Epidermal melanocyte (primary cell): ENCODE measurements around the gene CCDC73.

Source experiments
- DNase-seq: peaks from one replicate; pipeline ENCODE4 v3.0.0; 2011; ENCODE audit warnings: low spot score; ENCODE audit not compliant: insufficient read length

CCDC73 gene

DNA sequence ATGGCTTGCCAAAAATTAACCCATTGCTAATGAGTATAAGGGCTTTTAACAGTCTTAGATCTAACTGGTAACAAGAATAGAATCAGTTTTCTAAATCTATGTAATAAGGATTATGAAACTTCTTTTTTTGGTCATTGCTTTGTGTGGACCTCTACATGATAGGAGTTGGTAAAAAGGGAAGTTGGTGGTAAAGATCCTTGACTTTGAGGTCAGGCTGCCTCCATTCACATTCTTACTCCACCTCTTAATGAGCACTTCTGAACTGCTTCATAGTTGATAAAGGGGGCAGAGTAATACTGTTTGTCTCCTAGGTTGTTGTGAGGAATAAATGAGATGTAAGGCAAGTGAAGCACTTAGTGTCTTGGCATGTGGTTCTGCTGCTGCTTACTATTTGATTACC lies 200.2 kb downstream of the CCDC73 start:
- DNase-seq, result no peak

DNA sequence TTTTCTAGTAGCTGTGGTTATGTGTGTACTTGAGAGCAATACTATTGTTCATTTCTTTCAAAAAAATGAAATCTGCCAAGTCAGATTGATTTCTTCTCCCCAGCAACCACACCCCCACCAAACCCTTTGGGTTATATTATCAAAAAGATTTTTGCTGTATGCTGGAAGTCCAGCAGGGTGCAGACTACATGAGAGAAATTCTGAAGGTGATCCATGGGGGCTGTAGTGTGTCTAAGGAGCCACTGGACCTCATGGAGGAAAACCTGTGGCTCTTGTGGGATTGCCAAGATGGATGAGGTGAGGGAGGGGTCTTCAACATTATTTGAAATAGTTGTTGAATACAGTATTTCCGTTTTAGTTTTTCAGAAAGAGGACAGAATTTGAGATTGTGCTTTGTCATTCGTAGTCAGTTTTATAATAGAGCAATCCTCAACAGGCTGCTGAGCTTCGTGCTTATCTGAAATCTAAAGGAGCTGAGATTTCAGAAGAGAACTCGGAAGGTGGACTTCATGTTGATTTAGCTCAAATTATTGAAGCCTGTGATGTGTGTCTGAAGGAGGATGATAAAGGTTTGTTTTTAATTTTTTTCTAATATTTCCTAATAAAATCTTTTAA lies 207.8 kb downstream of the CCDC73 start:
- DNase-seq, result no peak

DNA sequence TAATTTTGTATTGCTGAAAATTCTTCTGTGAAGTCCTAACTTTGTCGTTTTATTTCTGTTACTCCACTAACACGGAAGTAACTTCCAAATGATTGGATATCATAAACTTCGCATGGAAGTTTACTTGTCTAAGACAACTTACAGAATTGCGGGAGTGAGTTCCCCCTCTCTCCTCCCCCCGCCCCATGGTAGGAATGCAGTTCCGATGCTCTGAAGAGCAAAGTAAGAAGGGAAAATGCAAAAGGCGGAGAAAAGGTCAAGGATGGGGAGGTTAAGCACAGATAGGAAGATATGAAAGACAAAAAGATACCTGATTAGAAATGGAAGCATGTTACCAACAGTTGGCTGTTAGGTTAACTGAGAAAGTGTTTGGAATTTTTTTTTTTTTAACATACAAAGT lies 209.5 kb downstream of the CCDC73 start:
- DNase-seq, result no peak

DNA sequence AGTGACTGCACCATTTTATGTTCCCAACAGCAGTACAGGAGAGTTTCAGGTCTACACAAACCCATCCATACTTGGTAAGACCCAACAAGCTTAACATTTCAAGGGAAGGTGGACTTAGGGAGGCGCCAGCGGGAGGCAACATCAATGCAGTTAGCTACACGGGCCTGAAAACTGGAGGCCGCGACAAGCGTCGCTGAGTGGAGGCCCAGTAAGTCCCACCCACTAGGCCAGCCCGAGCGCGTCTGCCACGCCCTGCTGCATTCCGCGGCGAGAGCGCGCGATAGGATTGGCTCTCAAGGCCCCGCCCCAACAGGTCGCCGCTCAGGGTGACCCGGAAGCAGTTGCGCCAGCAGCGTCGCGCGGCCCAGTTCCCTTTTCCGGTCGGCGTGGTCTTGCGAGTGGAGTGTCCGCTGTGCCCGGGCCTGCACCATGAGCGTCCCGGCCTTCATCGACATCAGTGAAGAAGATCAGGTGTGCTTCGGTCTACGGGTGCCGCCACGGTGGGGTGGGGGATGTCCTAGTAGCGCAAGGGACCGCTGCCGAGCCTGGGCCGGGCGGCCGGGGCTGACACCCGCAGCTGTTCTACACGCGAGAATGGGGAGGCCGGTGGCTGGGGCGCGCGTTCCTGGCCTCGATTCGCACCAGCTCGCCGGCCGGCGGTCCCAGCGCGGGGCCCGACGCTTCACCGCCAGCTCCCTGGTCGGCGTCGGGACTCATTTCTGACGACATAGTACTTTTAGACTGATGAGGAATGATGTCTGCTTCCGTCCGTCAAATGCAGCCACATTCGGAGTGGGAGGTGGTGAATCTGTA lies 210.8 kb downstream of the CCDC73 start, which contains the start of gene EIF3M:
Gene EIF3M (plus strand): TSS at position 373 of the 813 bp plus-strand sequence. CDS start 57 bp downstream, at position 430.
- peak; percentile 81 for DNase-seq

DNA sequence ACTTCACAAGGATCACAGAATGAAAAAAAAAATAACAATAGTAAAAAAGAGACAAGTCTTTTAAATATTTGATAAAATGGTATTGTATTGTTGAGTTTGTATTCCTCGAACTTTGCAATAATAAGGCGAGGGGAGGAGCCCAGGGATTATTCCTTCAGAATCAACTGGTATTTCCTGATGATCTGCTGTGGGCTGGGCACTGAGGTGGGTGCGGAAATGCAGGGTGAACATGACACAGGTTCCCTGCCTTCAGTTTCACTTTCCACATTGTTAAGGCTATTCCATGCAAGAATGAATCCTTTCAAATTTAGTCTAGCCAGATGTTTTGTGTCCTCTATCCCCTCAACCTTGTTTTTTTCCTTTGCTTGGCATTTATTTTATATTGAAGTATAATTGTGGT lies 212.9 kb downstream of the CCDC73 start:
- DNase-seq, result no peak

DNA sequence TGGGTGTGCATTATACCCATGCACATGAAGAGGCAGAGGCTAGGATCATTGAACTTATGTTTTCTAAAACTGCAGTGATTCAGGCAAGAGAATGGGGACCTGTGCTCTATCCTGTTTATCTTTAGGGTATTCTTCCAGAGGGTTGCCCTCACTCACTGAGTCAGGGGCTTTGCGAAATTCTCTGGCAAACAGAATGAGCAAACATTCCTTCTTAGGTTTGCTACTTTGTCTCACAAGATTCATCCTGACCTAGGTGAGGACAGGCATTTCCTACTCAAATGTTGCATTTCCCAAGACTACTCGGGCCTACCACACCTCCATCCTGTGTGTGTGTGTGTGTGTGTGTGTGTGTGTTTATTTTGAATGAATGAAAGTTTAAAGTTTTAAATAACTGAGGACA lies 213.5 kb downstream of the CCDC73 start:
- no peak for DNase-seq

DNA sequence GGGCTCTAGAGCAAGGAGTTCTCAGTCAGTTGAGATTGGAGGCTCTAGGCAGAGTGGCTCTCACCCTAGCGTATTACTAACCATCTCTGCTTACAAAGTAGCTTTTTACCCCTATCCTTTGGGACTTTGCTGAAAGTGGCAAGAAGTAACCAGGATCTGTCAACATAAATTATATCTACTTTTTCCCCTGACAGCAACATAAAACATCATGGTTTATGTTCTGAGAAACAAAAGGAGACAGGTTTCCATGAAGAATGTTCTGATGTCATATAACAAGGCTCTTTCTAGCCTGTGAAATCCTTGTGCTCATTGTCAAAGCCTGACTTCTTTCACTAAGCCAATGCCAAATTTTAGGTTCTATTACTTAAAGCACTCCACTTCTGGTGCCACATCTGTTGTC lies 218.0 kb downstream of the CCDC73 start:
- DNase-seq, result no peak

DNA sequence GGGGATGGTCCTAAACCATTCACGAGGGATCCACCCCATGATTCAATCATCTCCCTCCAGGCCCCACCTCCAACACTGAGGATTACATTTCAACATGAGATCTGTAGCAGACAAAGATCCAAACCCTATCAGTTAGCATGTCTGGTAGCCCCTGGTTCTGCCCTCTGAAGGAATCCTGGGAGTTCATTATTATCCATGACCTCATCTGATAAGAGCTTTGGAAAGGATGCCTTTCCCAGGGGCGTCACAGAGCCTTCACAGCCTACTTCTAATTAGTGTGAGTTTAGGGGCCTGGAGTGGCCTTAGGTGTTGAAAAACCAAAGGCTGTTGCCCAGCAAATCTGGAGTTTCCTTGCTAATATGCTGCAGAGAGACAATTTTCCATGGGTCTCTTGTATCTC lies 219.4 kb downstream of the CCDC73 start:
- DNase-seq, result no peak

DNA sequence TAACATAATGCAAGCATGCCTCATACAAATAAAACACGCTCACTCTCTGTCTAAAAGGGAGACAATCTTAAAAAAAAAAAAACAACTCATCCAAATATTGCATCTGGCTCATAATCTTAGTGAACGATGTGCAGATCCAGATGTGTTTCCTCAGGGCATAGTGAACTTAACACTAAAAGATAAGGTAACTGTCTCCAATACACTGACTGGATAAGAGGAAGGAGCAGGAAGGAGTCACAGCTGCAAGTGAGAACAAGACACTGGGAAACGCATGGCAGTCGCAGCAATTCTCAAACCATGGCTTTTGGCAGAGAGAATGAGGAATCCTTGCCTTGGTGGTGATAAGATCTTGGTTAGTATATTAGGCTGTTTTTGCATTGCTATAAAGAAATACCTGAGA lies 220.0 kb downstream of the CCDC73 start:
- DNase-seq, result no peak

DNA sequence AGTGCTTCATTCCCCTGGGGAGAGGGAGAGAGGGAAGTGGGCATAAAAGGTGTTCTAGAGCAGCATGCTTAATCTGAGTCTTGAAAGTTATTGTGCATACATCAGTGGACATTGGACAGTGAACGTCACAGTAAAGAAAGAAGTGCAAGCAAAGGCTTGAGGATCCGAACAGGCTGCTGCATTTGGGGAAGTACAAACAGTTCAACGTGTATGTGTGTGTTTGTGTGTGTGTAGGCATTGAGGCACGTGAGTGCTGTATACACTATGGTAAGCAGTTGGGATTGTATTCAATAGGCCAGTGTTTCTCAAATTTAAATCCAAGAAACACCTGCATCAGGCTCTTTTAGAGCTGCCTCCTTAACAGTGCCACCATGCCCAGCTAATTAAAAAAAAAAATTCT lies 221.2 kb downstream of the CCDC73 start:
- no peak for DNase-seq

DNA sequence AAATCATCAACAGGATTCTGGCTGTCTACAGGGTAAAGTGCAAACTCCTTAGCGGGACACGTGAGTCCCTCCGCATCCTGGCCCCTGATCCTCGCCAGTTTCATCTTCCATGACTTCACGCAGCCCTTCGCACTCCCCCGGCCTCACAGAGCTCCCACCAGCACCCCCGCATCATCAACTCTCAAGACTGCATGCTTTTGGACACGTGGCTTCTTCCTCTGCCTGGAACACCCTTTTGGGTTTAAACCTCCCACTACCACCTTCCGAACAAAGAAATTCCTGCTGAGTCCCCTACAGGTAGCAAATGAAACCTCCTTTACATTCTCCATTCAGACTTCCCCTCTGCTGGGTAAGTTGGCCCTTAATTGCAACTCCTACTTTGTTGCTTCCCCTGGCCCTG lies 223.4 kb downstream of the CCDC73 start:
- no peak for DNase-seq

DNA sequence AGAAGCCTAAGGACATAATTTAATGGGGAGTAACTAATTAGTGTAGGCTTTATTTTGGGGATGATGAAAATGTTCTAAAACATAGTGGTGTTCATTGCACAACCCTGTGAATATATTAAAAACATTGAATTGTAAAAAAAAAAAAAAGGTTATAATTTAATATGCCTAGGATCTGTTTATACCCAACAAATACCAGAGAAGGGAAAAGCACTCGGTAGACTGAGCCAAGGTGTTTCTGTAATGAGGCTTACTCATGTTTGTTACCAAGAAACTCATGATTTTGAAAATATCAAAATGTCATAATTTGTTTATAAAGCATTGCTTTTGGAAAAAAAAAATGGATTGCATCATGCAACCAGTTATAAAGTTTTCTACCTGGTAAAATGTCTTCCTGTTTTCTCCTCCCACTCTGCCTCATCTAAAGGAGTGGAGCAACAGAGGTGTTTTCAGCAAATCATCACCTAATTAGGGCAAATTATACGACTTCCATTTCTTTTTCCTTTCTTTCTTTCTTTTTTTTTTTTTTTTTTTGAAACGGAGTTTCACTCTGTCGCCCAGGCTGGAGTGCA lies 225.1 kb downstream of the CCDC73 start:
- no peak for DNase-seq

DNA sequence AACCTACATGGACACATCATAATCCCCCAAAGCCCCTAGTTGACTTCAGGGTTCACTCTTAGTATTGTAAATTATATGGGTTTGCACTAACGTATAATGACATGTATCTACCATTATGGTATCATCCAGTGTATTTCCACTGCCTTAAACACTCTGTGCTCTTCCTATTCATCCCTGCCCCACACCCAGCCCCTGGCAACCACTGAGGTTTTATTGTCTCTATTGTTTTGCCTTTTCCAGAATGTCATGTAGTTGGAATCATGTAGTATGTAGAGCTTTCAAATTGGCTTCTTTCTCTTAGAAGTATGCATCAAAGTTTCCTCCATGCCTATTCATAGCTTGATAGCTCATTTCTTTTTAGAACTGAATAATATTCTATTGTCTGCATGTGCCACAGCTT lies 227.3 kb downstream of the CCDC73 start:
- no peak for DNase-seq

DNA sequence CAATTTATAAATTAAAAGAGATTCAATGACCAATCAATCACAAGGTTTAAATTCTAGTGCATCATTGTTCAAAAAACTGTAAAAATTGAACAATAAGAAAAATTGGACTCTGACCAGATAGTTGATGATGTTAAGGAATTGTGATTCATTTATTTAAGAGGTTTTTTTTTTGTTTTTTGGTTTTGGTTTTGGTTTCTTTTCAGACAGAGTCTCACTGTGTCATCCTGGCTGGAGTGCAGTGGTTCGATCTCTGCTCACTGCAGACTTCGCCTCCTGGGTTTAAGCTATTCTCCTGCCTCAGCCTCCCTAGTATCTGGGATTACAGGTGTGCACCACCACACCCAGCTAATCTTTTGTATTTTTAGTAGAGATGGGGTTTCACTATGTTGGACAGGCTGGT lies 227.9 kb downstream of the CCDC73 start:
- no peak for DNase-seq

DNA sequence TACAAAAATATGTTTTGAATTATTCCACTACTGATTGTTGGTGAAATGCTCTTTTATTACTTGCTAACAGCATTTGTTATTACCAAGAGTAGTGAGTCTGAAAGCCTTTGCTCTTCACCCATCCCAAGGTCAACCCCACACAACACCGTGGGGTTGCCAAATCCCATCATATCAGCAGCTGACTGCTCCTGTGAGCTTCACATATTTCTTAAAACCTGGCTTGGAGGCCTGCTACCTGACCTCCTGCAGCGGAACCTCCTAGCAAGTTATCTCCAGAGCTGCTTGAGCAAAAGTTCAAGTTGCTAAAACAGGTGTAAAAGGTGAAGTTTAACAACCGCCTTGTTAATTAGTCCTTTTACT lies 230.9 kb downstream of the CCDC73 start:
- DNase-seq, result no peak

DNA sequence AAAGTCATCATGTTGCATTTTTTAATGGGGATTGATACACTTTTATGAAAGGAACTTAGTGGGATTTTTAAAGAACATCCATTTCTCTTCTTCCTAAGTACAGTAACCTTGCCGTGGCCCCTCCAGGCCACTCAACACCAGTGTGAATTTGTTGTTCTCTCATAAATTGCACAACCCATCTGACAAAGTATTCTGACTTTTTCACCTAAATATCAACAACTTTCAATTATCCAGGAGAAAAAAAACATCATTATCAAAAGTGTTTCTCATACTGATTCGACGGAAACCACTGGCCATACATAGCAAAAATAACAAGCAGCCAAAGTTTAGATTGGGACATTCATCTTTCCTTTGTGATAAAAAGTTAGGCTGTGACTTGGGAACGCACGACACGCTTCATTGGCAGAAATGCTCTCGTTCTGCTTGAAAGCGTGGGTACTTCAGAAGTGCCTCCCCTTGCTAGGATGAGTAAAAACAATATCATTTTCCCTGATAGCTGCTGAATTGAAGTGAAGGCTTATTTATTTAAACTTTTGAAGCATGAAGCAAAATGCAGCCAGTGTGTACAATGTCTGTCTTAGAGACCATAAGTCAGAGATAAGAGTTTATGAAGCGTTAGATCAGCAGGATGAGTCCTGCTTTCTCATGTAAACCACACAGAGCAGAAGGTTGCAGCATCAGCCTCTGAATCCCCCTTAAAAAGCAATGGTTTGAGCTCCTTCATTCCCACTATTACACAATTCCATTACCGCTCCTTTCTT lies 231.4 kb downstream of the CCDC73 start:
- no peak for DNase-seq

DNA sequence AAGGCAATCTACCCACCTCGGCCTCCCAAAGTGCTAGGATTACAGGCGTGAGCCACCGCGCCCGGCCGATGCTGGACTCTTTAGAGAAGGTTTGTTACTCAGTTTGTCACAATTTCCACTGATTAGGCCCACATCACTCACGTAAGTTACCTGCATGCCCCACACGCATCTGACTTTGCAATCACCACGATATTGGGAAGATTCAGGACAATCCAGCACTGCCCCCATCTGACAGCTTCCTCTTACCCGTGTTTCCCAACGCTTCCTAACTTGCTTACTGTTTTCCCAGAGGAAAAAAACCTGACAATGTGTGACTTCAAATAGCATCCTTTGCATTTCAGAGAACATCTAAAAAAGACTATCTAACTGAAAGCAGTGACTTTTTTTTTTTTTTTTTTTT lies 232.6 kb downstream of the CCDC73 start:
- DNase-seq, result no peak

DNA sequence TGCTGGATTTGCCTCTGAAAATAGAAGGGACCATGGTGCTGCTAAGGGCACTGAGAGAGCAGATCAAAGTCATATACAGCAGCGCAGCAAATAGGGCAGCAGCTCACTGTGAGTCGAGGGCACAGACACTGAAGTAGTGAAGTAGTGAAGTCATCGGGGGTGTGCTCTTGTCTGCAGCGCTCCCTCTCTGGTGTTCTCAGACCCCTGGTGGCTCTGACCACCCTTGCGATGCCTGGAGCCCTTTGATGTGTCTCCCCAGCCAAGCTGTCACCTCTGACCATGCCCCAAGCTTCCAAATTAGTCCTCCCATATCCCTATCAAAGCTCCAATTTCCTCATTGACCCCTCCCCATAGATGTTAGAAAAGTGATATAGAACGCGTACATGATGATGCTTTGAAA lies 238.6 kb downstream of the CCDC73 start:
- no peak for DNase-seq

DNA sequence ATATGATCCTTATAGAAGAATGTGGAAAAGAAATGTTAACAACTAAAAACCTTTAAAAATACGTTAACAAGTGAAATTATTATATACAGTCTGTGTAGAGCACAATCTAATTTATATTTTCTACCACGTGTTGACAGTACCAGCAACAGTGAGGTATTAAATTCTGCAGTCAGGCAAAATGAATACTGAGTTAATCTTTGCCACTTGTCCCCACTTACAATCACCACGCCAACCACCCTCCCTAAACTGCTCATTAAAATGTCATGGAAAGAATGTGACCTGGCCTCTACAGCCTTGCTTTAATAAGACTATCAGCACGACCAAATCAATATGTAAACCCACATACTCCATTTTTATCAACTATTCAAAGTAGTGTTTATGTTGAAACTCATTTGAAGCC lies 239.4 kb downstream of the CCDC73 start:
- no peak for DNase-seq
